Immature natural killer cell (primary cell): ENCODE measurements around the gene FKBP11. TPM values are rescaled to one million over a fixed set of nuclear protein-coding genes. Genes with fewer than 3 reads are reported as not detected.
A peak's percentile ranks its signal among the peaks of the same experiment; 100 is the strongest.

Experiments used
- DNase-seq, 3 donors: peaks; one replicate each; pipeline ENCODE4 v3.0.0; 2022; ENCODE audit warnings: mixed read lengths in 1 of 3
- H3K27ac Mint-ChIP-seq, 6 donors: one replicate each; pipeline ENCODE4 v1.8.0; 2020; ENCODE audit warnings: mixed read lengths in 6 of 6, mild to moderate bottlenecking in 5 of 6, inconsistent platforms in 4 of 6, moderate library complexity in 3 of 6
- H3K27me3 Mint-ChIP-seq, 3 donors: one replicate each; pipeline ENCODE4 v1.8.0; 2020 to 2021; ENCODE audit warnings: low read depth in 3 of 3, mild to moderate bottlenecking in 3 of 3, mixed read lengths in 3 of 3, moderate library complexity in 3 of 3, inconsistent platforms in 1 of 3
- H3K36me3 Mint-ChIP-seq, 3 donors: one replicate each; pipeline ENCODE4 v1.8.0; 2020; ENCODE audit warnings: mixed read lengths in 3 of 3, inconsistent platforms in 2 of 3, mild to moderate bottlenecking in 2 of 3
- H3K4me1 Mint-ChIP-seq, 2 donors: one replicate each; pipeline ENCODE4 v1.8.0; 2020; ENCODE audit warnings: inconsistent platforms in 2 of 2, mild to moderate bottlenecking in 2 of 2, mixed read lengths in 2 of 2, moderate library complexity in 1 of 2
- H3K4me3 Mint-ChIP-seq, 5 donors: one replicate each; pipeline ENCODE4 v1.8.0; 2020; ENCODE audit warnings: mild to moderate bottlenecking in 5 of 5, mixed read lengths in 5 of 5, inconsistent platforms in 3 of 5, moderate library complexity in 3 of 5
- H3K9me3 Mint-ChIP-seq, 6 donors: one replicate each; pipeline ENCODE4 v1.8.0; 2020; ENCODE audit warnings: mild to moderate bottlenecking in 6 of 6, mixed read lengths in 6 of 6, inconsistent platforms in 4 of 6, moderate library complexity in 3 of 6
- polyA plus RNA-seq, 3 donors: library from polyadenylated mRNA; unstranded; fragments of 300-500 nt; fragmentation: Illumina TruSeq; gene quantifications; one replicate each; pipeline ENCODE4 v1.2.3, GENCODE V29; 2021

FKBP11 gene
- 100 to 1,000 TPM; 195 to 241 (median 226) TPM for polyA plus RNA-seq

- peak; percentile 84 to 90 (median 87) for DNase-seq
- no peaks in the 10 kb centered on the region for H3K9me3 Mint-ChIP-seq
- H3K36me3 Mint-ChIP-seq = peaks cover 25 to 32% (median 29%) of the 10 kb centered on the region in 3 donors
- peak within 1 kb of the TSS; percentile 90 to 97 (median 94) for H3K4me3 Mint-ChIP-seq
- peak within 1 kb of the TSS; percentile 93 to 98 (median 96) for H3K27ac Mint-ChIP-seq
- peaks cover 8 to 22% (median 14%) of the 10 kb centered on the region in 3 donors for H3K27me3 Mint-ChIP-seq
- H3K4me1 Mint-ChIP-seq = peaks cover 68 to 77% of the 10 kb centered on the region in 2 donors
These were observed at the start of gene FKBP11 for GRCh38 chr12:48925304-48926011. TSS of gene FKBP11 (minus strand) at chr12:48925492. CDS start at chr12:48925428, 64 bp downstream.

GRCh38 chr12:48973941-48974673 is 48.8 kb upstream of the FKBP11 start:
- no peak overlapping the region for H3K27ac Mint-ChIP-seq
- H3K4me3 Mint-ChIP-seq = no peak overlapping the region
- H3K27me3 Mint-ChIP-seq = peaks cover 28 to 44% (median 29%) of the 10 kb centered on the region in 3 donors
- DNase-seq = peak; percentile 41 to 46 (median 42)
- no peaks in the 10 kb centered on the region for H3K36me3 Mint-ChIP-seq
- peaks cover 50 to 54% of the 10 kb centered on the region in 2 donors for H3K4me1 Mint-ChIP-seq
- H3K9me3 Mint-ChIP-seq = no peaks in the 10 kb centered on the region

GRCh38 chr12:48973531-48973930 is 48.2 kb upstream of the FKBP11 start:
- H3K4me1 Mint-ChIP-seq = peaks cover 48% of the 10 kb centered on the region in 2 donors
- H3K27ac Mint-ChIP-seq = no peak overlapping the region
- no peaks in the 10 kb centered on the region for H3K36me3 Mint-ChIP-seq
- no peak overlapping the region for H3K4me3 Mint-ChIP-seq
- no peaks in the 10 kb centered on the region for H3K9me3 Mint-ChIP-seq
- peaks cover 26 to 41% (median 28%) of the 10 kb centered on the region in 3 donors for H3K27me3 Mint-ChIP-seq
- no peak for DNase-seq

- H3K4me1 Mint-ChIP-seq = peaks cover 46% of the 10 kb centered on the region in 2 donors
These were observed 47.7 kb upstream of the FKBP11 start for GRCh38 chr12:48972952-48973483.

GRCh38 chr12:48972213-48972951 is 47.1 kb upstream of the FKBP11 start:
- Mint-ChIP-seq H3K27ac (peak overlapping the region in 1 of 6 donors; percentile 51), H3K4me1 (peaks cover 40% of the 10 kb centered on the region in 2 donors), H3K9me3 (no peaks in the 10 kb centered on the region), H3K27me3 (peaks cover 19 to 33% (median 23%) of the 10 kb centered on the region in 3 donors), H3K4me3 (peak overlapping the region in 4 of 5 donors; percentile 68 to 80 (median 79)), H3K36me3 (no peaks in the 10 kb centered on the region)
- peak; percentile 49 to 51 (median 49) for DNase-seq

More at GRCh38 chr12:48972952-48973483, 47.7 kb upstream of the FKBP11 start:
- no peaks in the 10 kb centered on the region for H3K36me3 Mint-ChIP-seq
- H3K27ac Mint-ChIP-seq = peak overlapping the region in 1 of 6 donors; percentile 51
- DNase-seq = no peak
- no peaks in the 10 kb centered on the region for H3K9me3 Mint-ChIP-seq
- peak overlapping the region in 1 of 5 donors; percentile 79 for H3K4me3 Mint-ChIP-seq
- H3K27me3 Mint-ChIP-seq = peaks cover 23 to 39% (median 28%) of the 10 kb centered on the region in 3 donors

GRCh38 chr12:48970702-48971334 is 45.5 kb upstream of the FKBP11 start:
- DNase-seq = no peak
- Mint-ChIP-seq H3K36me3 (no peaks in the 10 kb centered on the region), H3K27me3 (peaks cover 17 to 29% (median 18%) of the 10 kb centered on the region in 3 donors), H3K4me1 (peaks cover 33 to 34% of the 10 kb centered on the region in 2 donors), H3K4me3 (peak overlapping the region; percentile 57 to 79 (median 68)), H3K27ac (peak overlapping the region in 4 of 6 donors; percentile 2 to 71 (median 46)), H3K9me3 (no peaks in the 10 kb centered on the region)

GRCh38 chr12:48969833-48970701 is 44.8 kb upstream of the FKBP11 start:
- peak; percentile 26 to 43 (median 36) for DNase-seq
- Mint-ChIP-seq H3K9me3 (no peaks in the 10 kb centered on the region), H3K4me3 (peak overlapping the region; percentile 45 to 79 (median 68)), H3K27me3 (peaks cover 15 to 29% (median 18%) of the 10 kb centered on the region in 3 donors), H3K36me3 (no peaks in the 10 kb centered on the region), H3K4me1 (peaks cover 33 to 34% of the 10 kb centered on the region in 2 donors), H3K27ac (peak overlapping the region in 1 of 6 donors; percentile 69)

GRCh38 chr12:48969160-48969771 is 44.0 kb upstream of the FKBP11 start:
- Mint-ChIP-seq H3K9me3 (no peaks in the 10 kb centered on the region), H3K27ac (no peak overlapping the region), H3K27me3 (peaks cover 15 to 24% (median 18%) of the 10 kb centered on the region in 3 donors), H3K4me1 (peaks cover 33 to 34% of the 10 kb centered on the region in 2 donors), H3K4me3 (peak overlapping the region in 4 of 5 donors; percentile 17 to 38 (median 27)), H3K36me3 (no peaks in the 10 kb centered on the region)
- no peak for DNase-seq

GRCh38 chr12:48968467-48968866 is 43.2 kb upstream of the FKBP11 start:
- DNase-seq = no peak
- no peaks in the 10 kb centered on the region for H3K36me3 Mint-ChIP-seq
- peaks cover 33 to 34% of the 10 kb centered on the region in 2 donors for H3K4me1 Mint-ChIP-seq
- H3K27me3 Mint-ChIP-seq = peaks cover 15 to 24% (median 20%) of the 10 kb centered on the region in 3 donors
- H3K27ac Mint-ChIP-seq = no peak overlapping the region
- no peaks in the 10 kb centered on the region for H3K9me3 Mint-ChIP-seq
- peak overlapping the region in 3 of 5 donors; percentile 23 to 52 (median 30) for H3K4me3 Mint-ChIP-seq

- H3K4me3 Mint-ChIP-seq = no peak overlapping the region
- H3K27ac Mint-ChIP-seq = peak overlapping the region in 1 of 6 donors; percentile 21
- no peak for DNase-seq
- H3K36me3 Mint-ChIP-seq = no peaks in the 10 kb centered on the region
- H3K4me1 Mint-ChIP-seq = peaks cover 31 to 34% of the 10 kb centered on the region in 2 donors
- H3K9me3 Mint-ChIP-seq = no peaks in the 10 kb centered on the region
- H3K27me3 Mint-ChIP-seq = peaks cover 15 to 20% (median 19%) of the 10 kb centered on the region in 3 donors
These were observed 42.7 kb upstream of the FKBP11 start for GRCh38 chr12:48967991-48968390.

- H3K4me1 Mint-ChIP-seq = peaks cover 14 to 20% of the 10 kb centered on the region in 2 donors
- H3K9me3 Mint-ChIP-seq = no peaks in the 10 kb centered on the region
- no peak overlapping the region for H3K4me3 Mint-ChIP-seq
- peaks cover 5 to 12% (median 9%) of the 10 kb centered on the region in 3 donors for H3K27me3 Mint-ChIP-seq
- no peak for DNase-seq
- peak overlapping the region in 1 of 6 donors; percentile 10 for H3K27ac Mint-ChIP-seq
- H3K36me3 Mint-ChIP-seq = no peaks in the 10 kb centered on the region
These were observed 41.0 kb upstream of the FKBP11 start for GRCh38 chr12:48966177-48966895.
